Heart left ventricle (tissue), 13 donors: ENCODE results near the gene IVNS1ABP.

Experiments used
- CTCF ChIP-seq, 12 donors: fragments of 200-600 bp; sonication (generic) in 4 of 12; IDR thresholded peaks; one replicate each; pipeline versions ENCODE4 v1.5.0 to v1.8.0; 2018 to 2022; ENCODE audit warnings: antibody characterized with exemption in 12 of 12, mild to moderate bottlenecking in 5 of 12
- POLR2A ChIP-seq, 2 donors: fragments of 450-650 bp; IDR thresholded peaks; one replicate each; pipeline ENCODE4 v1.6.1; 2017; ENCODE audit warnings: antibody characterized with exemption in 2 of 2, mild to moderate bottlenecking in 2 of 2, moderate library complexity in 2 of 2
- donor health status: ischemic (EF 13 %, LVEDD 7.1; RV severe dilation, severe dysfunction).
- donor health status: DM: no; HTN: yes; CAD: no.
- donor health status: DM: no; HTN: no; CAD: no.
- donor health status: ischemic (EF 25% LVEDD 6.9; RV normal size, moderate dysfunction).
- donor health status: ischemic (EF 25% LVEDD 5.7; RV mildly dilated, moderate dysfunction).
- donor health status: ischemic (EF 35%, LVEDD 5.7; RV mildly dilated, moderate dysfunction).
- donor health status: nonischemic (EF 11% LVEDD 7.7; RV severe dilation, severe dysfunction).
- donor health status: DM: yes; HTN: yes; CAD: no.
- donor health status: PGD.
- donor health status: ischemic (EF 29% LVEDD 5.4; RV normal size, mild dysfunction).
- donor health status: nonischemic (EF 23%, LVEDD 6.1; RV moderate dilation, normal function).

GRCh38 chr1:185328255-185328654 lies 11.2 kb upstream of the IVNS1ABP start:
- TF ChIP-seq CTCF (IDR thresholded peaks at IDR 0.05) (no peak), POLR2A (IDR thresholded peaks at IDR 0.05) (no peak)
